ENCODE results near the gene TRIM41.

DNA sequence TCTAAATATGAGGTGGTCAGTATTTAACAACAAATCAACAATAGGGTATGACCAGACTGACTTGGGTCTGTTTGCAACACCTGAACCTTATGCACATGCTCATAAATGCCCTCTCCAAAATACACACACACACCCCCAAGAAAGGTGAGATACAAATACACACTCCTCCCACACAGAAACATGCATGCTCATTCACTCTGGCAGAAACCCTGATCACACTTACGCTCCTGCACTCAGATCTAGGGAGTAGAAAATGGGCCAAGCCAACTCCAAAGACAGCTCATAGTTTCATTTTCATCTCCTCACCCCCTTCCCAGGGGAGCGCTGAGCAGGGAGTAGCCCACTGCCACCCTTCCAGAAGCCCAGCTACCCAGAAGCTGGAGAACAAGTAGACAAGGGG lies 29.4 kb upstream of the TRIM41 start:
- no peak for TF ChIP-seq CEBPB (IDR thresholded peaks at IDR 0.05)
- TF ChIP-seq, protein P1, sequence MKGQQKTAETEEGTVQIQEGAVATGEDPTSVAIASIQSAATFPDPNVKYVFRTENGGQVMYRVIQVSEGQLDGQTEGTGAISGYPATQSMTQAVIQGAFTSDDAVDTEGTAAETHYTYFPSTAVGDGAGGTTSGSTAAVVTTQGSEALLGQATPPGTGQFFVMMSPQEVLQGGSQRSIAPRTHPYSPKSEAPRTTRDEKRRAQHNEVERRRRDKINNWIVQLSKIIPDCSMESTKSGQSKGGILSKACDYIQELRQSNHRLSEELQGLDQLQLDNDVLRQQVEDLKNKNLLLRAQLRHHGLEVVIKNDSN (IDR thresholded peaks at IDR 0.05), result no peak

All from Ishikawa (cell line).